Fibroblast of skin of back (primary cell): Measurements from ENCODE around the gene C11orf52.
A peak's percentile ranks its signal among the peaks of the same experiment; 100 is the strongest.

Experiments used
- DNase-seq: peaks from one replicate; pipeline ENCODE4 v3.0.0-alpha.2; 2013

Gene C11orf52

GRCh38 chr11:111939836-111940604 is 21.3 kb downstream of the C11orf52 start:
- DNase-seq: peak; percentile 92

GRCh38 chr11:111941963-111942362 is 23.2 kb downstream of the C11orf52 start:
- DNase-seq: no peak

- DNase-seq: peak; percentile 51
These were observed 24.1 kb downstream of the C11orf52 start for GRCh38 chr11:111942829-111943228.

GRCh38 chr11:111944139-111944538 is 25.4 kb downstream of the C11orf52 start:
- peak; percentile 85 for DNase-seq

- peak; percentile 92 for DNase-seq
These were observed 25.9 kb downstream of the C11orf52 start for GRCh38 chr11:111944651-111945051.

GRCh38 chr11:111945198-111945597 is 26.5 kb downstream of the C11orf52 start:
- no peak for DNase-seq

- DNase-seq: no peak
These were observed 27.8 kb downstream of the C11orf52 start for GRCh38 chr11:111946499-111946898.

- no peak for DNase-seq
These were observed 28.4 kb downstream of the C11orf52 start for GRCh38 chr11:111947143-111947542.

- DNase-seq: no peak
These were observed 31.1 kb downstream of the C11orf52 start for GRCh38 chr11:111949519-111950426.

GRCh38 chr11:111951565-111951964 is 32.9 kb downstream of the C11orf52 start:
- no peak for DNase-seq

GRCh38 chr11:111954154-111954553 is 35.4 kb downstream of the C11orf52 start:
- no peak for DNase-seq

GRCh38 chr11:111957663-111958444 is 39.1 kb downstream of the C11orf52 start:
- DNase-seq: no peak

- DNase-seq: no peak
These were observed 42.2 kb downstream of the C11orf52 start for GRCh38 chr11:111960916-111961315.

GRCh38 chr11:111961389-111962300 is 42.9 kb downstream of the C11orf52 start:
- DNase-seq: no peak

GRCh38 chr11:111963931-111964340 is 45.2 kb downstream of the C11orf52 start:
- DNase-seq: no peak

GRCh38 chr11:111966678-111967077 is 48.0 kb downstream of the C11orf52 start:
- no peak for DNase-seq

- DNase-seq: no peak
These were observed 48.9 kb downstream of the C11orf52 start for GRCh38 chr11:111967649-111968048.

GRCh38 chr11:111969344-111969743 is 50.6 kb downstream of the C11orf52 start:
- no peak for DNase-seq

GRCh38 chr11:111974446-111974845 is 55.7 kb downstream of the C11orf52 start:
- DNase-seq: no peak

GRCh38 chr11:111975076-111975806 is 56.5 kb downstream of the C11orf52 start:
- DNase-seq: no peak
